Ovary (tissue), 3 donors: Measurements from ENCODE around the gene ATP7B.

Source experiments
- EP300 ChIP-seq: sonication (generic); formaldehyde crosslinking; IDR thresholded peaks from one replicate; pipeline ENCODE4 v1.6.1; 2017; ENCODE audit warnings: antibody characterized with exemption
- TF ChIP-seq, protein P1 (sequence below), 3 donors: fragments of 450-650 bp in 2 of 3; fragments of 200-600 bp in 1 of 3; IDR thresholded peaks; one replicate each; pipeline versions ENCODE4 v1.5.1 to v1.8.0; 2016 to 2022; ENCODE audit warnings: antibody characterized with exemption in 3 of 3, mild to moderate bottlenecking in 1 of 3
- donor health status: DM: no; HTN: no; CAD: no.

DNA sequence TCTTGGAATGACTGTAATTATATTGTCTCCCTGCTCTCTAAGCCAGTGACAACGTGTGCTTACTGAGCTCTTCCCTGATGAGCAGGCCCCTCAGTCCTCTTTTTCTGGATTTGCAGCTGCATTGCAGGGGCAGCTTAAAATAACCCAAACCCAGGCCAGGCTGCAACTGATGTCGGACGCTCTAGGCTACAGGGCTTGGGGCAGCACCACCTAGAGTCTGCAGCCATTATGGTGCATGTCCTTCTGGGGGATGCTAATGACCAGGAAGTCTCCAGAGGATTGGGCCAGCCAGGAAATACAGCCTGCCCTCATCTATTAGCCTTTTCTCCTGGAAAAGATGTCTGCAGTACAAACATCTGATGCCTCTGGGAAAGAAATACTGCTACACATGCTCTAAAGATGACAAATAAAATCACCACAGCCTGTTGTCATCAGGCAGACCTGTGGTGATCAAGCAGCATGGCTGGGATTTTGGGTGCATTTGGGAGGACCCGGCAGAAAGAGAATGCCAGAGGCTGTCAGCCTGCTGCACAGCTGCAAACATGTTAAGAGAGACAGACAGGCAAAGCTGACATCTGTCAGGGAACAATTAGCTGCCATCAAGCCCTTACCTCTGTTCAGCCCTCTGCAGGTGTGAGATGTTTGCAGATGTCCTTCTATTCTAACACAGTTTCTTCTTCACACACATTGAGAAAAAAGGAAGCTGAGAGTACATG, 97.7 kb downstream of the ATP7B start:
- TF ChIP-seq, protein P1, sequence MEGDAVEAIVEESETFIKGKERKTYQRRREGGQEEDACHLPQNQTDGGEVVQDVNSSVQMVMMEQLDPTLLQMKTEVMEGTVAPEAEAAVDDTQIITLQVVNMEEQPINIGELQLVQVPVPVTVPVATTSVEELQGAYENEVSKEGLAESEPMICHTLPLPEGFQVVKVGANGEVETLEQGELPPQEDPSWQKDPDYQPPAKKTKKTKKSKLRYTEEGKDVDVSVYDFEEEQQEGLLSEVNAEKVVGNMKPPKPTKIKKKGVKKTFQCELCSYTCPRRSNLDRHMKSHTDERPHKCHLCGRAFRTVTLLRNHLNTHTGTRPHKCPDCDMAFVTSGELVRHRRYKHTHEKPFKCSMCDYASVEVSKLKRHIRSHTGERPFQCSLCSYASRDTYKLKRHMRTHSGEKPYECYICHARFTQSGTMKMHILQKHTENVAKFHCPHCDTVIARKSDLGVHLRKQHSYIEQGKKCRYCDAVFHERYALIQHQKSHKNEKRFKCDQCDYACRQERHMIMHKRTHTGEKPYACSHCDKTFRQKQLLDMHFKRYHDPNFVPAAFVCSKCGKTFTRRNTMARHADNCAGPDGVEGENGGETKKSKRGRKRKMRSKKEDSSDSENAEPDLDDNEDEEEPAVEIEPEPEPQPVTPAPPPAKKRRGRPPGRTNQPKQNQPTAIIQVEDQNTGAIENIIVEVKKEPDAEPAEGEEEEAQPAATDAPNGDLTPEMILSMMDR (IDR thresholded peaks at IDR 0.05): no peak
- TF ChIP-seq EP300: no peak
